IMR-90 (cell line): ENCODE measurements around the gene PRKAG2. TPM values are rescaled to one million over a fixed set of nuclear protein-coding genes. Genes with fewer than 3 reads are reported as not detected.

Source experiments
- ELK1 ChIP-seq: fragments of 150-350 bp; IDR thresholded peaks from 2 replicates; pipeline ENCODE4 v1.6.1; 2016; ENCODE audit warnings: low read depth, mild to moderate bottlenecking, low read length, moderate library complexity, borderline replicate concordance
- polyA plus RNA-seq, 3 experiments: library from polyadenylated mRNA; depleted of rRNA; stranded (reverse); fragments of >200 nt; gene quantifications; 2 replicates each; pipeline ENCODE4 v1.2.3, GENCODE V29; 2012; ENCODE audit warnings: low replicate concordance in 1 of 3
- total RNA-seq: library from RNA; depleted of rRNA; stranded (reverse); fragments of >200 nt; gene quantifications from 2 replicates; pipeline ENCODE4 v1.2.3, GENCODE V29; 2012
- TF ChIP-seq, protein P1 (sequence below): fragments of 150-350 bp; IDR thresholded peaks from 2 replicates; pipeline ENCODE4 v1.6.1; 2017; ENCODE audit warnings: mild to moderate bottlenecking, antibody characterized with exemption, low read length, low read depth

PRKAG2 gene
- total and polyA plus RNA-seq, 2 of the 4 experiments (the other 2 are of a cell fraction), result 15.4 to 21.6 TPM

DNA sequence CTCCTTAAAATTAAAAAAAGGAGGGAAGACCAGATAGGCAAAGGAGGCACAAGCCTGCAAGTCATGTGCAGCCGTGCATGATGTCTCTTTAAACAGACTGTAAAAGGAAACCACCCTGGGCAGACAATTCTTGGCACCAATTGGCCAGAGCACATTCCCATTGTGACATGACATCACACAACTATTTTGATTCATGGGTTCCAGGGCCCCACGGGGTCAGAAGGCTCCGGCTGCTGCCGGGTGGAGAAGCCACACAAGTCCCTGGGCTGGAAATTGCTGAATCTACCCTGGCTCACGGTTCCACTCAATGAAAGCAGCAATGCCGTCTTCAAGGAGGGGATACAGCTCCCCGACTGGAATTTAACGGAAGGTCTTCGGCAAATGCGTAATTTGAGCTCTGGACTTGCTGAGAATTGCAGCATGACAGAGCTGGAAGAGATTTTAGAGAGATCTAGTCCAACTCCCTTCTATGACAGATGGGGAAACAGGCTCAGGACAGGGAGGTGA lies 140.5 kb downstream of the PRKAG2 start (continued):
- TF ChIP-seq, protein P1, sequence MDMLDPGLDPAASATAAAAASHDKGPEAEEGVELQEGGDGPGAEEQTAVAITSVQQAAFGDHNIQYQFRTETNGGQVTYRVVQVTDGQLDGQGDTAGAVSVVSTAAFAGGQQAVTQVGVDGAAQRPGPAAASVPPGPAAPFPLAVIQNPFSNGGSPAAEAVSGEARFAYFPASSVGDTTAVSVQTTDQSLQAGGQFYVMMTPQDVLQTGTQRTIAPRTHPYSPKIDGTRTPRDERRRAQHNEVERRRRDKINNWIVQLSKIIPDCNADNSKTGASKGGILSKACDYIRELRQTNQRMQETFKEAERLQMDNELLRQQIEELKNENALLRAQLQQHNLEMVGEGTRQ, result peak; percentile 67
- no peak for TF ChIP-seq ELK1
